ENCODE measurements around the gene FOSB.

- no peak for TF ChIP-seq CTCF (conservative IDR thresholded peaks at IDR 0.05; ENCODE audit: low read depth, low read length)
- TF ChIP-seq EZH2 (IDR thresholded peaks at IDR 0.05; ENCODE audit: borderline replicate concordance, low read depth, low read length, poor library complexity, severe bottlenecking), result no peak
Observed at GRCh38 chr19:45489216-45489855, 21.5 kb downstream of the FOSB start.

Data from A673 (cell line).